Glomerular endothelial cell (primary cell): ENCODE data around the gene TNNT1. TPM values are rescaled to one million over a fixed set of nuclear protein-coding genes. Genes with fewer than 3 reads are reported as not detected.

Experiments
- DNase-seq: peaks from one replicate; pipeline ENCODE4 v3.0.0-alpha.2; 2011; ENCODE audit warnings: low read depth, low spot score; ENCODE audit errors: extremely low read depth
- total RNA-seq: library from RNA; depleted of rRNA; stranded (reverse); fragments of >200 nt; gene quantifications from 2 replicates; pipeline ENCODE4 v1.2.3, GENCODE V29; 2015

TNNT1 gene
- total RNA-seq, 1 donor from 2014 or later, result not detected

- no peak for DNase-seq
These were observed 2.8 kb downstream of the TNNT1 start for GRCh38 chr19:55146078-55146704.

GRCh38 chr19:55145232-55145631, 3.8 kb downstream of the TNNT1 start:
- DNase-seq, result no peak

- no peak for DNase-seq
These were observed 7.3 kb downstream of the TNNT1 start for GRCh38 chr19:55141696-55142095.

GRCh38 chr19:55137915-55138314, 11.1 kb downstream of the TNNT1 start:
- DNase-seq, result no peak

GRCh38 chr19:55136399-55137102, 12.5 kb downstream of the TNNT1 start:
- DNase-seq, result no peak

GRCh38 chr19:55134736-55135135, 14.3 kb downstream of the TNNT1 start:
- no peak for DNase-seq

- no peak for DNase-seq
These were observed 15.2 kb downstream of the TNNT1 start for GRCh38 chr19:55133639-55134444.

GRCh38 chr19:55132453-55133129, 16.4 kb downstream of the TNNT1 start:
- no peak for DNase-seq

- DNase-seq, result no peak
These were observed 17.6 kb downstream of the TNNT1 start for GRCh38 chr19:55131421-55131820.

- no peak for DNase-seq
These were observed 30.0 kb downstream of the TNNT1 start for GRCh38 chr19:55119053-55119452.

- no peak for DNase-seq
These were observed 30.5 kb downstream of the TNNT1 start for GRCh38 chr19:55118401-55118991.

GRCh38 chr19:55117663-55118391, 31.2 kb downstream of the TNNT1 start:
- peak; percentile 73 for DNase-seq

GRCh38 chr19:55116859-55117662, 31.9 kb downstream of the TNNT1 start, which contains the start of gene PPP1R12C:
PPP1R12C (minus strand) TSS chr19:55117637; CDS start chr19:55117543, 94 bp downstream.
- DNase-seq, result no peak

GRCh38 chr19:55116232-55116858, 32.7 kb downstream of the TNNT1 start:
- DNase-seq, result no peak

- no peak for DNase-seq
These were observed 33.5 kb downstream of the TNNT1 start for GRCh38 chr19:55115446-55116065.

- no peak for DNase-seq
These were observed 34.4 kb downstream of the TNNT1 start for GRCh38 chr19:55114566-55115145.

GRCh38 chr19:55113570-55114039, 35.4 kb downstream of the TNNT1 start:
- DNase-seq, result no peak
